GM19397 (cell line): ENCODE measurements around the gene ADD1.
A peak's percentile ranks its signal among the peaks of the same experiment; 100 is the strongest.
"Not testable (repeated sequence)": the region's sequence is repeated elsewhere in the genome, so short reads cannot be mapped to it uniquely, and the experiment has no call there.

Experiments used
- ATAC-seq: cut with Tn5 transposase; IDR thresholded peaks from one replicate; pipeline ENCODE4 v1.9.1; 2021; ENCODE audit warnings: mild to moderate bottlenecking, moderate library complexity; ENCODE audit not compliant: unreplicated experiment

Gene ADD1

DNA sequence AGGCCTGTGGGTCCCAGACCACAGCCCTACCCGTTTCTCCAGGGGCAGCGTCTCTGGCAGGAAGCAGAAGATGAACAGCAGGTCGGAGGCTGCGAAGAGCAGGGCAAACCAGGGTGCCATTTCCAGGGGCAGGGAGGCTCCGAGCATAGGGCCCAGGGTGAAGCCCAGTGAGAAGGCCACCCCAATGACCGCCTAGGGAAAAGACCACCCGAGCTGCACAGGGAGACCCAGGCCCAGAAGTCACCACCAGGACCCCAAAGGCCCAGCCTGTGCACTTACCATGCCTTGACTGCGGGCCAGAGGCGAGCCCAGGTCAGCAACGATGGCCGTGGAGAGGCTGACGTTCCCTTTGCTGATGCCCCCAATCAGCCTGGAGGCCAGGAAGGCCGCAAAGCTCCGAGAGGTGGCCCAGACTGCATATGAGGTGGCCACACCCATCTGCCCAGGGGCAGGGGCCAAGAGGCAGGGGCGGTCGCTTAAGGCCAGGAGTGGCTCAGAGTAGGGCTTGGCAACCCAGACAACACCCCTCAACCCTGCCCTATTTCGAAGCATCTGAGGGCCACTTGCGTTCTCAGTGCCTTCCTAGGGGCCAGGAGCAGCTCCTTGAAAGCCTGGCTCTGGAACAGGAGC, 88.8 kb downstream of the ADD1 start:
- ATAC-seq, result no peak

DNA sequence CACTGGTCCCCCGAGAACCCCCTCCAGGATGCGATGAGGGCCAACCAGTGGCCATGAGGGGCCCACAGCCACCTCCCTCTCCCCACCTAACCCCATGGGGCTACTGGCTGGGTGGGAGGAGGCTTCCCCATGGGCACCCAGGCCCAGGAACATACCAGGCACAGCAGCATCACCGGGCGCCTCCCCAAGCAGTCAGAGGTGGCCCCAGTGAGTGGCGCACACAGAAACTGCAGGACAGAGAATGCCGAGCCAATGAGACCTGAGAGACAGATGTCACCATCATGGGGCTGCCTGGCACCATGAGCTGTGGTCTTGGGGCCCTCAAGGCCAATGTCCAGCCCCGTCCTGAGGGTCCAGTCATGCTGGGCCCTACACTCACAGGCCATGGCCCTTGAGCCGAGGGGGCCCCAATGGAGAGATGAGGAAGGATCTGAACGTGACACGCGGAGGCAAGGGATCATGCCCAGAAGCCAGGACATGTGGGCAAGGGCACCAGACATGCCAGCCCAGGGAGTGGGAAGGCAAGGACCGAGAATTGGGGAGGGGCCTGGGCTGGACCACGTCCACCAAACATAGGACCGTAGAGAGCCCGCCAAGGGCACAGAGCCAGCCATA, 89.4 kb downstream of the ADD1 start:
- ATAC-seq, result no peak

DNA sequence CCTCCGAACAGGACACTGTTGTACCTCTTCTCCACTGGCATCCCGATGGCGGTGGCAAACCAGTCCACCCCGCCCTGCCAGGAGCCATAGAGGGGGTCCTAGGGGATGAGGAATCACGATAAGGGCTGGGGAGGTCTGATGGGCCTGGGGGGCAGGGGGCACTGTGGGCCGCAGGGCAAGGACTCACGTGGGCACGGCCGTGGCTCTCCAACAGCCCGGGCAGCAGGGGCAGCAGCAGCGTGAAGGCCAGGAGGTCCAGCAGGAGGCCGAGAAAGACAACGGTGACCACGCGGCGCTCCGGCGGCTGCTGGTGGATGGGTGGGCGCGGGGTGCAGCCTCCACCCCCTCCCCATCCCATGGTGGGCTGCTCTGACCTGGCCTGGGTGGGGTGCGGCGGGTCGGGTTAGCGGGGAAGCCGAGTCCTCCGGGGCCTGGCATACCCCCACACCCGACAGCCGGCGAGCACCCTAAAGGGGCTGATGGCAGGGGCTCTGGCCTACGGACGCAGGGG, 90.0 kb downstream of the ADD1 start:
- no peak for ATAC-seq

DNA sequence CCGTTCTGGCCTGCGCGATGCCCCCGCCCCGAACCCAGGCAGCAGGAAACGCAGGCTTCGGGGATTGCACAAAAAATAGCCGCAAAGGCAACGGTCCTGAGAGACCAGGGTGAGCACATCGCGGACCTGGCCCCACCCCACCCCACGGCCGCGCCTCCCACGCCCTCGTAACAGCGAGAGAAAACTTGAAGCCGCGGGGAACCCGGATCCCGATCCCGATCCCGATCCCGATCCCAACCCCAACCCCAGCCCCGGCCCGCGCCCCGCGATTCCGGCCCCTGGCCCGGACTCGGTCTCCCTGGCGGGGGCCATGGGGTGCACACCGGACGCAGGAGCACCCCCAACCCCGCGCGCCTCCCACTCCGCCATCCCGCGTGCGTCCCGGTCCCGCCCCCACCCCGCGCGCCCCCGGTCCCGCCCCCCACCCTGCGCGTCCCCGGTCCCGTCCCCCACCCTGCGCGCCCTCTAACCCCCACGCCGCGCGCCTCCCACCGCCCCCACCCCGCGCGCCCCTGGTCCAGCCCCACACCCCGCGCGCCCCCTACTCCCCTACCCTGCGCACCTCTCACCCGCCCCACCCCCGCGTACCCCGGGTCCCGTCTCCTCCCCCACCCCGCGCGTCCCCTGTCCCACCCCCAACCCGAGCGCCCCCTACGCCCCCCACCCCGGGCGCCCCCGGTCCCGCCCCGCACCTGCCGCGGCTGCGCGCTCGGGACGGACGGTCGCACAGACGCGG, 90.6 kb downstream of the ADD1 start:
- no peak for ATAC-seq

DNA sequence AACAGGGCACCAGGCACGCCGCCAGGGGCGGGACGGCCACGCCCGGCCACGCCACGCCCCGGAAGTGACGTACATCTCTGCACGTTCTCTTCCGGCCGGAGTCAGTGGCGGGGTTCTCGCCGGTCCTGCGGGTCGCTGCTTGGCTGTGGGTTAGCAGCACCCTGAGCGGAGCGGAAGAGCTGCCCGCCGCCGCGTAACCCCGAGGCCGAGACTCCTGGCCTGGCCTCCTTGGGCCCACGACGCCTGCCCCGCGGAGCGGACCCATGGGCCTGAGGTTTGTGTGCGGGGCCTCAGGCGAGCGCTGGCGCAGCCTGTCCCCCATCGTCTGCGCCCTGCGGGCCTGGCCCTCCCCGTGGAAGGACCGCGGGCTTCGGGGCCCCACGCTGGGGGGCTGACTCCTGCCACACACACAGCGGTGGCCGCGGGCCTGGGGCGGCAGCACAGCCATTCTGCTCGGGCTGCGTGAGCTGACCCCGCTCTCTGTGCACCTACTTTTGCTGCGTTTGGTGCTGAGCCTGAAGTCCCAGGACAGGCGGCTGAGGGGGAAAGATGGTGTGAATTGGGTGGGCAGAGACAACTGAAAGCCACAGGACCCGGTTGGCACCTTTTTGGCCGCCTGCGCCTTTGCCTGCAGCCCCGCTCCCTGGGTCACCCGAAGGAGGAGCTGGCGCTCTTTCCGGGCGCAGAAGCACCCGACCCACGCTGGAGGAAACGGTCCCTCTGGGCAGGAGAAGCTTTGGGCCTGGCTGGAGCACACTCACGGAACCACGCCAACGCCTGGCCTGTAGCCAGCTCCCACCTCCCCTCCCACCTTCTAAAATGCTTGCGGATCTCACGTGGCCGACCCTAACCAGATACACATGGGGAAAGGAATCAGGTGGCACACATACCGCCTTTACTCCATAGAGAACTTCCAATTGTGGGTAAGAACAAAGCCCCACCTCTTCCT, 91.4 kb downstream of the ADD1 start:
- ATAC-seq, result peak; percentile 44

DNA sequence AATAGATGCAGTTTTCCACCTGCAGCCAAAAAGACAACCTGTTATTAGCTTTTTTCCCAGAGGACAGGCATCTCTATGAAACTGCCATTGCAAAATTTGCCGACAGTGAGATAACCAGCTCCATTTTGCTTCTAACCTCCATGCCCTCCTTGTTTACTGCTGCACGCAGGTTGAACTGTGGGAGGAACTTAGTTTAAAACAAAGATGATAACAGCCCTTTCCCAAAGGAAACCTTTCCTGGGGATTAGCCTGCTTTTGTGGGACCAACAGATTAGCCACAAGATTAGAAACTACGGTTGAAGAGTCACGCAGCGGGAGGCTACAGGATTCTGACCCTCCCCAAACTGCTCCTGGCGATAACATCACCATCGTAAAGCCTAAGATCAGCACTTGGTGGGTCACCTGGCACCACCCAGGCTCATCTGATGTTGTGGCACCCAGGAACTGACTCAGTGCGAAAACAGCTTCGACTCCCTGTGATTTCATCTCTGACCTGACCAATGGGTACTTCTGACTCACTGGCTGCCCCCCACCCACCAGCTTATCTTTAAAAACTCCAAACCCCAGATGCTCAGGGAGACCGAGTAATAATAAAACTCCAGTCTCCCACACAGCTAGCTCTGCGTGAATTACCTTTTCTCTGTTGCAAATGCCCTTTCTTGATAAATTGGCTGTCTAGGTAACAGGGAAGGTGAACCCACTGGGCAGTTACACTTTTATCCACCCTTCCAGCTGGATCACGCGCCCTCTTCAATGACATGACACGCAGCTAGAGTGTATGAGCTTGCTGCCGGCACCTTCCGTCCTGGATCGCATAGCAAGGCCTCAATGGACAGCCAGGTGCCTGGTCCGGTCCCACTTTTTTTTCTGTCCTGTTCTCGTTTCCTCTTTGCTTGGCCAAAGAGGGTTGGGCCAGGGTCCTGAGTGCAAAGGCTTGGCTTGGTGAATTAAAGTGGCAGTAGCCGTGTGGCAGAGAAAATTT, 92.4 kb downstream of the ADD1 start:
- ATAC-seq, result no peak

DNA sequence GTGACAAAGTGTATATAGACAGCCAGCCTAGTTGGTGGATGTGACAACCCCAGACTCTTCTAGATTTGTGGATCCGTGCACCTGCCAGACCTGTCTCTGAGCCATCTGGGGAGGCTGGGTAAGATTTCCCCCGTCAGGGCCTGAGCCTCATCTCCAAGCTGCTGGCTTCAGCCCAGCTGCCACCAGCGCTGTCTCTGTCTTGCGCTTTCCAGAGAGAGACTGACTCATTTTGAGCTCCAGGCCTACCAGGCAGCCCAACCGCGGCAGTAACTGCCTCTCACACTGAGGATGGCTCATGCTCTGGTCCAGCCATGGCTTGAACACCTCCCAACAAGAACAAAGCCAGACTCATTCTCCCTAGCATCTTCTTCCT, 93.1 kb downstream of the ADD1 start:
- ATAC-seq, result no peak

DNA sequence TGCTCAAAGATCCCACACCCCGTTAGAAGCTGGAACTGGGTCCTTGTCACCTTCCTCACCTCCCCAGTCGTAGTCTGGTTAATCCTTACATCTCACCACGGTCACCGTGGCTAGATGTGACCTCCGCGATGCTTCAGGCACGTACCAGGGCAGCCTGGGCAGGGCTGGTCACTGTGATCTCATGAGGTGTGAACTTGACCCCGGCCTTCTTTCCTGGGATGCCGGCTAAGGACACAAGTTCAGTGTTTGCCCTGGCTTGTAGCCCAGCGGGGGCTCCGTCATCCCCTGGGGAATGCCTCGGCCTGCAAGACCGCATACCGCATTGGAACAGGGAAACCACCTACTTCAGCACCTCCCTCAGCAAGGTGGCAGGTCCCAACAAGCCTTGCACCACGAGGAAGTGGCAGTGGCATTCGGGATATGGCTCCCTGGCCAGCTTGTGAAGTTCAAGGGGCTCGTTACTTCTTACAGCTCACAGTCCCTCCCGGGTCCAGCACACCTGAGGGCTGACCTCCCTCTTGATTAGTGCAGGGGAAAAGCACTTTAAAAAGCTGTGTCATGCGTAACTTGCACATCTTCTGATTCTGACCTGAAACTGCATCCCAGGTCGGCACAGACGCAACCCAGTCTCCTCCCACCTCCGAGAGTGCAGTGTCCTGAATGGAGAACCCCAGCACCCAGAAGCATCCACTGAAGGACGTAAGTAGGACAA, 93.7 kb downstream of the ADD1 start:
- ATAC-seq, result no peak

DNA sequence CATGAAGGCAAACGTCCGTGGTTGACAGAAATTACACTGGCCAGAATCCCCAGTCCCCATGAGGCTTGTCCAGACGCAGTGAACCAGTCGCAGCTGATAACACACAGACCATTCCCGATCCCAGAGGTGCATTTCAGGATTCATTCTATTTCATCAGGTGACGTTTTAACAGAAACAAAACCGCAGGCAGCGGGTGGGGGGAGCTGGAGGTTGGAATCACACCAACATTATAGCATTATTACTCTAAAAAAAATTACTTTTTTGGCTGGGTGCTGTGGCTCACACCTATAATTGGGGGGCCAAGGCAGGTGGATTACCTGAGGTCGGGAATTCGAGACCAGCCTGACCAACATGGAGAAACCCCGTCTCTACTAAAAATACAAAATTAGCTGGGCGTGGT, 94.3 kb downstream of the ADD1 start:
- no peak for ATAC-seq

DNA sequence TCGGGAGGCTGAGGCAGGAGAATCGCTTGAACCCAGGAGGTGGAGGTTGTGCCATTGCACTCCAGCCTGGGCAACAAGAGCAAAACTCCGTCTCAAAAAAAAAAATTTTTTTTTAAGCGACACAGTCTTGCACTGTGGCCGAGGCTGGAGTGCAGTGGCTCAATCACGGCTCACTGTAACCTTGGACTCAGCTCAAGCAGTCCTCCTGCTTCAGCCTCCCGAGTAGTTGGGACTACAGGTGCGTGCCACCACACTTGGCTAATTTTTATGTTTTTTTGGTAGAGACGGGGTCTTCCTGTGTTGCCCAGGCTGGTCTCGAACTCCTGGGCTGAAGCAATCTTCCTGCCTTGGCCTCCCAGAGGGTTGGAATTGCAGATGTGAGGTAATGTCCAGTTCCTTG, 94.8 kb downstream of the ADD1 start:
- not testable (repeated sequence) for ATAC-seq

DNA sequence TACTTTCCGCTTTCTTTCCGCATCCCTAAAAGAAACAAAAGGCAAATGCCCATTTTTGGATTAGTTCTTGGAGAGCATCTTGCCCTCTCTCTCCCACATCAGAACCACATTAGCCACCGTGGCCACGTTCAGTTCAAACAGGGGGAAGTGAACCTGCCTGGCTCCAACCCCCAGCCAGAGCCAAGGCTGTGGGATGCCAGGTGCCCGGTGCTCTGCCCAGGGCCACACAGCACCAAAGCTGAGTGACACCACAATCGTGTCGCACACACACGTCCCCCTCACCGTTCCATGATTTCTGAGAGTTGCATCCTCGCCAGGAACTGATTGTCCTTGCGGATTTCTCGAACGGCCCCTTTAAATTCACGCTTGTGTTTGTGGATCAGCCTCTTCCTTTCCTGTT, 95.3 kb downstream of the ADD1 start:
- no peak for ATAC-seq

DNA sequence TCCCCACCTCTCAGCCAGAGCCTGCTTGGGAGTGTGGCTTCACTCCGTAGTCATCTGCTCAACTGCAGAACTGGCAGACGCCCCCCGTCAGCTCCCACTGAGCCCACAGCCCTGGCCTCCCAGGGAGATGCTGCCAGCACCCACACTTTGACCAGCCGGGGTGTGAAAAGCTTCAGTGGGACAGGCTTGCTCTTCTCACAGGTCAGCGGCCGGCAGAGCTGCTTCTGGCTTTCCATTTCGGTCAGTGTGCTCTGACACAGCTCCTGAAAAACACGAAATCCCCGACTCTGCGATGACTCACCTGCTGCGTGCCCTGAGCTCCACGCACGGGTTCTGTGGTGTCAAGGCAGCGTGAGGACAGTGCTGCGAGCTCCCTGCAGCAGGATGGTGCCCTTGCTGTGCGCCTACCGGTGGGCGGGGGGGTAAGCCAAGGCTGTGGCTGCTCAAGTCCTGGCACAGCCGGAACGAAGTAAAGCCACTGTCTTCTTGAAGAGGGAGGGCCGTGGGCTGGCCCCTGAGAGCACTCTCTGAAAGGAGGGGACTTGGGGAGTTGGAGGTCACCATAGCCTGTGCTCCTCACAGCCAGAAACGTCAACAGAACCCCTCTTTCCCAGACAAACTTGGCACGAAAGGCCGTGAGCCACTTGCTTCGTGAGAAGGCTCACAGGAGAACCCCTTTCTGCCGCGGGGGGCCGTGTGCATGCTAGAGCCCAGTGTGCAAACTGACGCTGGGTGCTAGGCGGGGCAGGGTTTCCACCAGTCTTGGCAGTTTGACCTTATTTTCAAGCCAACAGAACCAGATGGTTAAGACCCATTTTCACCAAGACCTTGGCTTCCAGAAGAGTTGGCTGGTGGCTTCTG, 96.0 kb downstream of the ADD1 start:
- no peak for ATAC-seq

DNA sequence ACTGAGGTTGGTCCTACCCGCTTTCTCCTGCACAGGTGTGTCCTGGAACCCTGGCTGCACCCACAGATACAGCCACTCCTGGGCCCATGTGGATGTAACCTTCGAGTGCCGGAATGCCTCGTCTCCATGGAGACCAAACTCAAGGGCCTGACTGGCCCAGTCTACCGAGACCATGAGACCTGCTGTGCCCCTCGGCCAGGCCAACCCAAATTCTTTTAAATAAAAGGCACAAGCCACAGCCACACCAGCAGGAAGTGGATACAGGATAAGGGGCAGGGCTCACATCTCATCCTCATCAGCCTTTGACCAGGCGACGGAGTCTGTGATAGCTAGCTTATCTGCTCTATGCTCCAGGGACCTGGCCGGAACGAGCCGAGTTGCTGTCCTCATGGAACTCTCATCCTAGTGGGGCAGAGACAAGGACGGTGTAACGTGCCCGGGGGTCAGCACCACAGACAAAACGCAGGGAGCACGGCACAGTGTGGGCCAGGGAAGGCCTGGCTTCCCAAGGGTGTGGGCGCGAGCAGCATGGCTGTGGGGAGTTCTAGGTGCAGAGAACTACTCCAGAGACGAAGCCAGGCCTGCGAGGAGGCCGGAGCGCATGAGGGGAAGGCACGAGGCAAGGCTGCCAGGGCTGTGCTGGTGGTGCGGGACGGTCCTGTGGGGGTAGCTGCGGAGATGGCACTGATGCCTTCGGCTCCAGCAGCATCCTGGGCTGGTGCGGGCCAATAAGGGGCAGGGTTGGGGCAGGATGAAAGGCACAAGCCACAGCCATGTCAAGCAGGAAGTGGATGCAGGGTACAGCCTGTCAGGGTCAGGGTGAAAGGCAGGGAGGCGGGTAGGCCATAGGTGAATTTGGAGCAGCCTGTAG, 96.9 kb downstream of the ADD1 start:
- ATAC-seq, result no peak

DNA sequence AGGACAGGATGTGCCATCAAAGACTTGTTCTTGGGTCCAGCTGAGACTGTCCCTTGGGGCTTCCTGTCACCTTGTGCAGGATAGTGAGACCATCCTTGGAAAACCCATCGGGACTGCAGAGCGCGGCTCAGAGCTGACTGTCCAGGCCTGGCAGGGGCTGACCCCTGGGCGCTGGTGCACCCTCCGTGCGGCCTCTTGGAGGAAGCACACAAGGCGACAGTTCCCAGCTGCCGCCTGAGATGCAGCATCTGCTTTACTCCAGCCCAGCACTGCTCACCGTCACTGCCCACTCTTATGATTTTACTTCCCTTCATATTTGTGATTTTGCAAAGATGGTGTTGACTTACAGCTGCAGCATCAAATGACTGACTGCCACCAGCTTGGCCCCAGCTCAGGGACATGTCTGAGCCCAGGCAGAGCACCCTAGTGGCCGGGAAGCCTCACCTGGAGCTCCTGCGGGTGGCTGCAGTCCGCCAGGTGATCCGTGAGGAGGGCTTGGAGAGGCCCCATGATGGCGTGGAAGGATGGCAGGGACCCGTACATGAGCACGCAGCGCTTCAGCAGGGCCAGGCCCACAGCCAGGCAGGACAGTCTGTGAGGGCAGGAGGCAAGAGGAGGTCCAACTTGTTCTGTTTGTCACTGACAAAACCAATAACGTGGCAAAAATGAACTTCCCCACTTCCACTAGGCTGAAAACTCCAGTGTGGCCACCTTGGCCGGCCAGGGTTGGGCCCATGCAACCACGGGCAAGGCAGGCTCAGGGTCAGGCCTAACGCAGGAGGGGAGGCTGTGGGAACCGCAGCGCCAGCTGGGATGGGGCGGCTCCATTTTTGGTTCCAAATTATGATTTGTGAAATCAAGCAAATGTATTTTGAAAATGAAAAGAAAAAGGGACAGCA, 97.7 kb downstream of the ADD1 start:
- no peak for ATAC-seq

DNA sequence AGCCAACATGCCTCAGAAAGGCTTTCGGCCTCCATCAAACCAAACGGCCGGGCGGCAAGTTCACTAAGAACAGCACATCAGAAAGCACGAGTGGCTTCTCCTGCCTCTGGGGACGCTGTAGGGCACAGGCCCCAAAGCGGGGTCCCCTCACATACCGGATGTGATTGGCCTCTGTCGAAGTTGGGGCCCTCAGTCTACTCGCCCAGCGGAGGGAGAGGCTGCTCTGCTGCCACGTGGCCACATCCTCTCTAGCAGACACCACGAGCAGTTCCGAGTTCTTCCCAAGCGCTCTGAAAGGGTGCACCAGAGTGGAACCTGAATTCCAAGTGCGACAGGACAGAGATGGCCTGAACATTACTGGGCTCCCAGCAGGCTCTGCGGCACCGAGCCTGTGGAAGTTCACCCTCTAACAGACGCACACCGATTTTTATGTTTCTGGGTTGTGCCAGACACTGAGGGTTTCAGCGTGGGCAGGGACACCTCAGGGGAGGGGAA, 98.4 kb downstream of the ADD1 start:
- no peak for ATAC-seq
